A549 (cell line): Measurements from ENCODE around the gene STATH. TPM values are rescaled to one million over a fixed set of nuclear protein-coding genes. Genes with fewer than 3 reads are reported as not detected.

ENCODE experiments used
- ATAC-seq, 2 experiments: fragments of 200-7000 bp in 1 of 2; fragments of >200 bp in 1 of 2; cut with Nextera tagmentation in 1 of 2; cut with Tn5 transposase in 1 of 2; 3 replicates each; pipeline versions ENCODE4 v1.8.0 to v1.9.1; 2018 to 2020; ENCODE audit warnings: mild to moderate bottlenecking in 1 of 2, moderate library complexity in 1 of 2
- CTCF ChIA-PET: fragments of 300-600 bp; sonication (Branson Sonifier 250); formaldehyde crosslinking; extraction: SDS; loops from one replicate; lab custom pipeline; 2021; ENCODE audit warnings: antibody characterized with exemption, inconsistent platforms; lab: Yijun Ruan, JAX
- POLR2A ChIA-PET: fragments of 350-600 bp; formaldehyde crosslinking; extraction: SDS; loops from one replicate; lab custom pipeline; 2021; ENCODE audit warnings: antibody characterized with exemption, inconsistent platforms; lab: Yijun Ruan, JAX
- DNase-seq, 2 experiments: peaks; one replicate each; pipeline versions ENCODE4 v3.0.0 to v3.0.0-alpha.2; 2011 to 2016; ENCODE audit warnings: low read depth in 1 of 2, low spot score in 1 of 2
- FAIRE-seq: peaks from 2 replicates; lab custom pipeline; 2011; peaks lifted over from hg19 to GRCh38; lab: Jason Lieb, UNC
- H3K27ac ChIP-seq, 2 experiments: fragments of >200 bp; sonication (Bioruptor Twin); formaldehyde crosslinking; 3 replicates each; pipeline ENCODE4 v1.5.1; 2016 to 2017
- H3K4me1 ChIP-seq: fragments of >200 bp; sonication (Bioruptor Twin); formaldehyde crosslinking; 3 replicates; pipeline ENCODE4 v1.6.1; 2016
- H3K4me2 ChIP-seq: fragments of >200 bp; sonication (Bioruptor Twin); formaldehyde crosslinking; 3 replicates; pipeline ENCODE4 v1.6.1; 2016
- H3K4me3 ChIP-seq: fragments of >200 bp; sonication (Bioruptor Twin); formaldehyde crosslinking; 3 replicates; pipeline ENCODE4 v1.5.1; 2016
- H3K9me3 ChIP-seq: fragments of >200 bp; sonication (Bioruptor Twin); formaldehyde crosslinking; 3 replicates; pipeline ENCODE4 v1.6.1; 2016
- BCL3 ChIP-seq: fragments of >200 bp; sonication (Bioruptor Twin); formaldehyde crosslinking; IDR thresholded peaks from 3 replicates; pipeline ENCODE4 v1.6.1; 2016
- CEBPB ChIP-seq, 2 experiments: fragments of >200 bp in 1 of 2; sonication (Bioruptor Twin) in 1 of 2; formaldehyde crosslinking in 1 of 2; IDR thresholded peaks; 2 replicates each; pipeline ENCODE4 v1.6.1; 2012 to 2016
- EHMT2 ChIP-seq: fragments of 200-600 bp; sonication (generic); IDR thresholded peaks from 2 replicates; pipeline ENCODE4 v1.6.1; 2016; ENCODE audit warnings: antibody characterized with exemption, low read depth, mild to moderate bottlenecking, moderate library complexity
- EP300 ChIP-seq, 2 experiments: fragments of >200 bp; sonication (Bioruptor Twin); formaldehyde crosslinking; IDR thresholded peaks; 2 replicates in 1 of 2; 3 replicates in 1 of 2; pipeline ENCODE4 v1.6.1; 2016 to 2017
- FOSB ChIP-seq: fragments of 250-450 bp; sonication (Bioruptor Pico); IDR thresholded peaks from 2 replicates; pipeline ENCODE4 v1.5.0; 2020; ENCODE audit warnings: mild to moderate bottlenecking, moderate library complexity
- GATA3 ChIP-seq: IDR thresholded peaks from 2 replicates; pipeline ENCODE4 v1.6.1; 2012; ENCODE audit warnings: borderline replicate concordance
- HOXA7 ChIP-seq: fragments of 250-450 bp; sonication (Bioruptor Pico); IDR thresholded peaks from 2 replicates; pipeline ENCODE4 v1.5.0; 2020; ENCODE audit warnings: mild to moderate bottlenecking, moderate library complexity
- JUNB ChIP-seq: fragments of >200 bp; sonication (Bioruptor Twin); formaldehyde crosslinking; IDR thresholded peaks from 2 replicates; pipeline ENCODE4 v1.6.1; 2016
- KDM5A ChIP-seq: fragments of 200-600 bp; sonication (generic); IDR thresholded peaks from 2 replicates; pipeline ENCODE4 v1.6.1; 2016; ENCODE audit warnings: antibody characterized with exemption, mild to moderate bottlenecking
- MAFK ChIP-seq: fragments of 450-650 bp; IDR thresholded peaks from 2 replicates; pipeline ENCODE4 v1.6.1; 2014; ENCODE audit not compliant: partially characterized antibody
- MAZ ChIP-seq: fragments of 150-350 bp; IDR thresholded peaks from 2 replicates; pipeline ENCODE4 v1.6.1; 2014; ENCODE audit warnings: antibody characterized with exemption, low read depth, low read length, borderline replicate concordance
- MYC ChIP-seq: IDR thresholded peaks from 2 replicates; pipeline ENCODE4 v1.6.1; 2012; ENCODE audit warnings: mild to moderate bottlenecking, inconsistent platforms, low read length, improper control_type of control experiment, borderline replicate concordance
- PHF8 ChIP-seq: fragments of 200-600 bp; sonication (generic); IDR thresholded peaks from 2 replicates; pipeline ENCODE4 v1.6.1; 2016; ENCODE audit warnings: low read depth, mild to moderate bottlenecking, antibody characterized with exemption, moderate library complexity, borderline replicate concordance
- POLR2A ChIP-seq: IDR thresholded peaks from 2 replicates; pipeline ENCODE4 v1.6.1; 2012; ENCODE audit warnings: mild to moderate bottlenecking, low read length
- RARB ChIP-seq: fragments of 250-450 bp; sonication (Bioruptor Pico); IDR thresholded peaks from 2 replicates; pipeline ENCODE4 v1.8.0; 2021; ENCODE audit warnings: mild to moderate bottlenecking, moderate library complexity
- SREBF2 ChIP-seq: fragments of 450-650 bp; IDR thresholded peaks from 2 replicates; pipeline ENCODE4 v1.6.1; 2014; ENCODE audit warnings: mild to moderate bottlenecking, moderate library complexity
- ZC3H11A ChIP-seq: fragments of 450-650 bp; IDR thresholded peaks from 2 replicates; pipeline ENCODE4 v1.6.1; 2014; ENCODE audit warnings: antibody characterized with exemption, mild to moderate bottlenecking
- ZFP36 ChIP-seq: fragments of 450-650 bp; IDR thresholded peaks from 2 replicates; pipeline ENCODE4 v1.6.1; 2014; ENCODE audit warnings: borderline replicate concordance; ENCODE audit not compliant: partially characterized antibody
- ZNF302 ChIP-seq: fragments of 250-450 bp; sonication (Bioruptor Pico); IDR thresholded peaks from 2 replicates; pipeline ENCODE4 v1.9.0; 2021; ENCODE audit warnings: inconsistent platforms, mild to moderate bottlenecking, moderate library complexity
- WGBS: methylation state at CpG from one replicate; pipeline ENCODE4 v1.1.6; 2017; ENCODE audit errors: missing lambda C conversion rate; 5-methylcytosine and 5-hydroxymethylcytosine counted together
- polyA plus RNA-seq, 4 experiments: library from polyadenylated mRNA; depleted of rRNA in 3 of 4; stranded (reverse); fragments of >200 nt; fragmentation: RNase III in 1 of 4; extraction: RNeasy Plus Mini Kit Qiagen cat#74134 plus additional on column Dnase treatment in 1 of 4; gene quantifications; 2 replicates in 3 of 4; 3 replicates in 1 of 4; pipeline ENCODE4 v1.2.3, GENCODE V29; 2011 to 2017
- TF ChIP-seq, protein P1 (sequence below): IDR thresholded peaks from 2 replicates; pipeline ENCODE4 v1.6.1; 2012
- TF ChIP-seq, protein P2 (sequence below): fragments of 150-350 bp; IDR thresholded peaks from 2 replicates; pipeline ENCODE4 v1.6.1; 2014; ENCODE audit warnings: low read depth, mild to moderate bottlenecking, low read length

Gene STATH
- polyA plus RNA-seq, 2 of the 4 experiments (the other 2 are of a cell fraction) = not detected

DNA sequence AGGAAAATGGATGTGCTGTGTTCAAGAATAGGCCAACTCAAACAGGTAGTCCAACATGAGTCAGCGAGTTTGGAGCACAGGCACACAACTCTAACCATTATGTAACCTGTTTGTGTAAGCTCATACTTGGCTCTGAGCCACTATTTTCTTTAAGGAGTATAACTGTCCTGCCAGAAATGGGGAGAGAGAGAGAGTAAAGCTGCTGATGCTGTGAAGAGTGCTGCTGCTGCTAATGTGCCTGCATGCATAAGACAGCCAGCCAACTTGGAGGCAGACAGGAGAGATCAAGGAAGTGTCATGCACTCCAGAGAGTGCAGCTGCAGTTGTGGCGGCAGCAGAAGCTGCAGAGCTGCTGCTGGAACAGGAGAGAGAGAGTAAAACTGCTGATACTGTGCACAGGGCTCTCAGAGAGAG lies 11.7 kb upstream of the STATH start:
- FAIRE-seq (no peak), DNase-seq (peak in 1 of 2 experiments; percentile 69)
- Histone ChIP-seq H3K4me1 (peaks cover 10% of the 10 kb centered on the region; the same call in 1 of the 3 replicates), H3K4me3 (no peak overlapping the region), H3K9me3 (no peaks in the 10 kb centered on the region), H3K4me2 (0 out of 3 replicates have a peak overlapping the region, but pooled peaks have one; percentile 15)
- 13% methylated on average over 2 of the region's 2 CpGs for whole genome bisulfite sequencing
- POLR2A ChIA-PET = no interaction called here
- CTCF ChIA-PET = no interaction called here
- no peak for TF ChIP-seq EHMT2
- TF ChIP-seq PHF8 = no peak
- TF ChIP-seq MAFK = peak; percentile 45
- TF ChIP-seq RARB (CRISPR knock-in tag) = no peak
- 0 out of 4 replicates have a peak, but pooled peaks of 1 of the 2 experiments have one; percentile 19 for TF ChIP-seq CEBPB (IDR thresholded peaks at IDR 0.05)
- TF ChIP-seq, all 56 proteins: peak for 2
- peak; percentile 59 to 71; a peak in 5 of 6 replicates for ATAC-seq
- H3K27ac ChIP-seq = no peak overlapping the region

DNA sequence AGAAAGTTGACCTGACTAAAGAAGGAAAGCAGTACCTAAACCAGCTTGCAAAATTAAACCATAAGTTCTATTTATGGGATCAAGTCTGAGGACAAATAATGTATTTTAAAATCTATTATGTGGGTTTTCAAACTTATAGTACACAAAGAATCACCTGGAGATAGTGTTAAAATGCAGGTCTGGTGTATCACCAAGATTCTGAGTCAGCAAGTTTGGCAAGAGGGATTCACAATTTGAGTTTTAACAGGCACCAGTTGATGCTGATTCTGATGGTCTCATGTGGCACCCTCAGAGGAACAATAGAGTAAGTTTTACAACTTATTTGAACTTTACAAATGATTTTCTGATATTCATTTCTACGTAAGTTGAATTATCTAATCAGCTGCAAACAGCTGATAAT lies 9.1 kb upstream of the STATH start:
- Histone ChIP-seq H3K4me3 (no peak overlapping the region), H3K4me1 (peaks cover 10% of the 10 kb centered on the region; the same call in 1 of the 3 replicates), H3K9me3 (no peaks in the 10 kb centered on the region), H3K4me2 (no peak overlapping the region), H3K27ac (no peak overlapping the region)
- no peak for FAIRE-seq
- TF ChIP-seq EP300 (IDR thresholded peaks at IDR 0.05) (no peak), ZNF302 (no peak)
- POLR2A ChIA-PET = no interaction called here
- WGBS = 68% methylated on average over 1 of the region's 1 CpG
- CTCF ChIA-PET = no interaction called here
- no peak for ATAC-seq
- DNase-seq = no peak

DNA sequence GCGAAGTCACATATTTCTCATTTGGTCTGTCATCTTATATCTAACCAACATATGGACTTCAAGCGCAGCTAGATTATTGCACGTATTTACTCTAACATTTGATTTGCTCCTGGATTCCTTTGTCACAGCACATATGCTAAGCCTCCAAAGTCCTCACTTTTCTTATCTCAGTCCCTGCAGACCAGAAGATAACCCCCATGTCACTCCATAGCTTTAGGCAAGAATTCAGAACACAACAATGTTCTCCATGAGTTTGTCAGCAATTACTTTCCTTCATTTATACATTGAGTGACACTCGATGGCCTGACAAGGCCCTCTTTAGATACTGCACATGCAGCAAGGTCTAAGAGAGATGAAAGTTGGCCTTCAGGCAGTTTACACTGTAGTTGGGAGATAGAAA lies 4.8 kb upstream of the STATH start:
- CTCF ChIA-PET = no interaction called here
- no peak for FAIRE-seq
- POLR2A ChIA-PET = no interaction called here

More for the DNA sequence above, 4.8 kb upstream of the STATH start:
- 68% methylated on average over 4 of the region's 4 CpGs for WGBS
- ATAC-seq (no peak), DNase-seq (no peak)
- H3K4me2 ChIP-seq = no peak overlapping the region
- TF ChIP-seq KDM5A (no peak), RARB (CRISPR knock-in tag) (no peak), FOSB (CRISPR knock-in tag) (no peak), HOXA7 (no peak), POLR2A (no peak), MYC (no peak), BCL3 (no peak), CEBPB (IDR thresholded peaks at IDR 0.05) (no peak), JUNB (no peak), EHMT2 (no peak), SREBF2 (no peak), MAZ (no peak), ZC3H11A (no peak), GATA3 (no peak), ZFP36 (no peak), MAFK (no peak)
- TF ChIP-seq, protein P1, sequence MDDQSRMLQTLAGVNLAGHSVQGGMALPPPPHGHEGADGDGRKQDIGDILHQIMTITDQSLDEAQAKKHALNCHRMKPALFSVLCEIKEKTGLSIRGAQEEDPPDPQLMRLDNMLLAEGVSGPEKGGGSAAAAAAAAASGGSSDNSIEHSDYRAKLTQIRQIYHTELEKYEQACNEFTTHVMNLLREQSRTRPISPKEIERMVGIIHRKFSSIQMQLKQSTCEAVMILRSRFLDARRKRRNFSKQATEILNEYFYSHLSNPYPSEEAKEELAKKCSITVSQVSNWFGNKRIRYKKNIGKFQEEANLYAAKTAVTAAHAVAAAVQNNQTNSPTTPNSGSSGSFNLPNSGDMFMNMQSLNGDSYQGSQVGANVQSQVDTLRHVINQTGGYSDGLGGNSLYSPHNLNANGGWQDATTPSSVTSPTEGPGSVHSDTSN = no peak
- TF ChIP-seq, protein P2, sequence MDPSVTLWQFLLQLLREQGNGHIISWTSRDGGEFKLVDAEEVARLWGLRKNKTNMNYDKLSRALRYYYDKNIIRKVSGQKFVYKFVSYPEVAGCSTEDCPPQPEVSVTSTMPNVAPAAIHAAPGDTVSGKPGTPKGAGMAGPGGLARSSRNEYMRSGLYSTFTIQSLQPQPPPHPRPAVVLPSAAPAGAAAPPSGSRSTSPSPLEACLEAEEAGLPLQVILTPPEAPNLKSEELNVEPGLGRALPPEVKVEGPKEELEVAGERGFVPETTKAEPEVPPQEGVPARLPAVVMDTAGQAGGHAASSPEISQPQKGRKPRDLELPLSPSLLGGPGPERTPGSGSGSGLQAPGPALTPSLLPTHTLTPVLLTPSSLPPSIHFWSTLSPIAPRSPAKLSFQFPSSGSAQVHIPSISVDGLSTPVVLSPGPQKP = no peak
- H3K4me1 ChIP-seq = no peaks in the 10 kb centered on the region
- no peaks in the 10 kb centered on the region for H3K9me3 ChIP-seq
- no peak overlapping the region for H3K4me3 ChIP-seq
- no peak overlapping the region for H3K27ac ChIP-seq
